Articular chondrocyte of knee joint (primary cell): Measurements from ENCODE around the gene CCDC122. TPM values are rescaled to one million over a fixed set of nuclear protein-coding genes. Genes with fewer than 3 reads are reported as not detected.

Experiments used
- small RNA-seq: library from RNA; depleted of rRNA; stranded (forward); fragments of <200 nt; gene quantifications from one replicate; pipeline ENCODE3, GENCODE V24; 2012
- total RNA-seq: library from RNA; depleted of rRNA; stranded (reverse); fragments of >200 nt; gene quantifications from 2 replicates; pipeline ENCODE4 v1.2.3, GENCODE V29; 2012

The CCDC122 gene
- 7.3 and 12.3 TPM in 2 replicates for total RNA-seq

DNA sequence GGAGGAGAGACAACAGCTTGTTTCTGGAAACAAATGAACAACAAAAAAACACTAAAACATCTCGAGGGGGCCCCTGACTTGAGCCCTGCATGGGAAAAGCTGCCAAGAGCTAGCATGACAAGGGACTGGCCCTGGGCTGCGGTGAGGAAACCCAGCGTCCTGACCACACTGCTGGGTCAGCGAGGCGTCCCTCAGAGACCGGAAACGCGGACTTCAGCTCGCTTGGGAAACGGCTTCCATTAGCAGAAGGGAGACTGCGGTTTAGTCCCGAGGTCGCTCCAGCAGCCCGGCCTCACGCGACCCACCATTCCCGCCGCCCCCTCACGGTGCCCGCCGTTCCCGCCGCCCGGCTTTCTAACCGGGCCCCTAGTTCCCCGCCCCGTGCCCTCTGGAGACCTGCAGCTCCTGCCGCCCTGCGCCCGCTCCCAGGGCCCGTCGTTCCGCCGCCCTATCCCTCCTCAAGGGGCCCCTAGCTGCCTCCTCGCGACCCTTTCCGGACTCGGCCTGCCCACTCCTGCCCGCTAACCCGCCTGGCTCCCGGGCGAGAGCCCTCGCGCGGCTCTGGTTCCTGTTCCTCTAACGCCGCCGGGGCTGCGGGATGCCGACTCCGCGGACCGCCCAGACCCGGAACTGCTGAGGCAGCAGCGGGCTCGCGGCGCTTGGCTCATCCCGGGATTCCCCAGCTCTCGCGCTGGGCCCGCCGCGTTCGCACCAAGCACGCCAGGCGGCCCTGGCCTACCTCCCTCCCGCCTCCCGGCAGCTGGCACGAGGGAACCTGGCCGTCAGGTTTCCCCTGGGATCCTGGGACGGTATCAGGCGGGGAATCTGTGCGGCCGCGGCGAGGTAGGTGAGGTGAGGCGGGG, at the start of gene CCDC122:
CCDC122 (minus strand) TSS at position 849 of the 863 bp plus-strand sequence. CDS start 10,364 bp downstream, outside the sequence.

GRCh38 chr13:43879755-43880181, 228 bp upstream of the CCDC122 start, which contains the start of gene LACC1:
Gene LACC1 (plus strand): TSS chr13:43879904. CDS start chr13:43880986, 1,082 bp downstream.

GRCh38 chr13:43786766-43787517, 92.6 kb downstream of the CCDC122 start, which contains the start of gene ENOX1:
Gene ENOX1 (minus strand): TSS chr13:43786972.

Small RNA genes within 50 kb of the gene (small RNA-seq; reads per million reads assigned to genes)
- not detected for gene AL162713.1

Other genes with a start within 250 kb of the CCDC122 start
- gene ENOX1, start 92.8 kb downstream of the CCDC122 start, total RNA-seq = 0.65 and 1.2 TPM in 2 replicates
- gene LACC1, start 164 bp upstream of the CCDC122 start, total RNA-seq = 12.6 and 13.6 TPM in 2 replicates